ENCODE results near the gene ALG14.
A peak's percentile ranks its signal among the peaks of the same experiment; 100 is the strongest.

ALG14 gene

DNA sequence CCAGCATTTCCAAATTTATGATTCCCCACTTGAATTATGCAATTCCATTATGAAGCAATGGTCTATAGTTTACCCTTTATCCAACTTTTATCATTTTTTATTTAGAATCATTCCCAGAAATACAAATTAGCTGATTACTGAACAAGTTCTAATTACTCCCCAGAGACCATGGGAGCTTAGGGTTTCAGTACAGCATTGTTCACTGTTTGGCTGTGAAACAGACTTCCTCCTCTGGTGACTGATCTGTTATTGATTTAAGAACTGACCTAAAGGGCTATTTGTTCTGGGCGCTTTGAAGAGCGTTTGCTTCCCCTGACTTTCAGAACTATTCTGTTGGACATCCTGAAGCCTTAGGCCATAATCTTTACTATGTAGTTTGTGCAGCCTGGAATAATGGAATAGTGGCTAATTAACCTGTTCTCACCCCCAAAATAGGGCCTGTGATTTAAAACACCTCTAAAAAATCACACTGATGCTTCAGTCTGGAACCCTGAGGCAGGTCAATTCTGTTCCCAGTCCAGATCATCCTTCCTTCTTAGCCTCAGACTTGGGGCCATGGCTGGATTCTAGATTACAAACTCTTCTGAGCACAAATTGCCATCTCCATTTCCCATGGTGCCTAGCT, 58.7 kb downstream of the ALG14 start:
- H3K4me3 ChIP-seq (replicated peaks; ENCODE audit: low read depth, low read length) = no peak overlapping the region
- peak; percentile 27 for DNase-seq (ENCODE audit: low read depth)
- TF ChIP-seq, protein P1, sequence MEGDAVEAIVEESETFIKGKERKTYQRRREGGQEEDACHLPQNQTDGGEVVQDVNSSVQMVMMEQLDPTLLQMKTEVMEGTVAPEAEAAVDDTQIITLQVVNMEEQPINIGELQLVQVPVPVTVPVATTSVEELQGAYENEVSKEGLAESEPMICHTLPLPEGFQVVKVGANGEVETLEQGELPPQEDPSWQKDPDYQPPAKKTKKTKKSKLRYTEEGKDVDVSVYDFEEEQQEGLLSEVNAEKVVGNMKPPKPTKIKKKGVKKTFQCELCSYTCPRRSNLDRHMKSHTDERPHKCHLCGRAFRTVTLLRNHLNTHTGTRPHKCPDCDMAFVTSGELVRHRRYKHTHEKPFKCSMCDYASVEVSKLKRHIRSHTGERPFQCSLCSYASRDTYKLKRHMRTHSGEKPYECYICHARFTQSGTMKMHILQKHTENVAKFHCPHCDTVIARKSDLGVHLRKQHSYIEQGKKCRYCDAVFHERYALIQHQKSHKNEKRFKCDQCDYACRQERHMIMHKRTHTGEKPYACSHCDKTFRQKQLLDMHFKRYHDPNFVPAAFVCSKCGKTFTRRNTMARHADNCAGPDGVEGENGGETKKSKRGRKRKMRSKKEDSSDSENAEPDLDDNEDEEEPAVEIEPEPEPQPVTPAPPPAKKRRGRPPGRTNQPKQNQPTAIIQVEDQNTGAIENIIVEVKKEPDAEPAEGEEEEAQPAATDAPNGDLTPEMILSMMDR (IDR thresholded peaks at IDR 0.05; ENCODE audit: low read length, missing control alignments) = no peak

DNA sequence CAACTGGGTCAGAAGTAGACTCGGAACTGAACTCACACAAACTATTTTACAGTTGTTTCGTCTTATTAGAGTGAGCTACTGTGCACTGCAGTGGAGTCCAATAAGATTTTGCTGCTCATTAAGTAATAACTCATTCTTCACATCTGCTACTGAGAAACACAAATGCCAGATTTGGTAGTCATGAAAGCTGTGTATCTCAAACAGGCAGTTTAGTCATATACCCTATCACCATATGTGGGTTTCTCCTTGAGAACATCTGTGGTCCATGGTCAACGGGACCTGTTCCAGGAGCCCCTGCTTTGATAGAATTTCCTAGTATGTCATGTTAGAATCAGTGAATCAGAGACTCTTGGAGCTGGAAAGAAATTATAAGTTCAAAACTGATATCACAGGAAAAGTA, 60.4 kb downstream of the ALG14 start:
- DNase-seq (ENCODE audit: low read depth) = peak; percentile 80
- TF ChIP-seq, protein P1 (IDR thresholded peaks at IDR 0.05; ENCODE audit: low read length, missing control alignments) = no peak
- no peak overlapping the region for H3K4me3 ChIP-seq (replicated peaks; ENCODE audit: low read depth, low read length)

DNA sequence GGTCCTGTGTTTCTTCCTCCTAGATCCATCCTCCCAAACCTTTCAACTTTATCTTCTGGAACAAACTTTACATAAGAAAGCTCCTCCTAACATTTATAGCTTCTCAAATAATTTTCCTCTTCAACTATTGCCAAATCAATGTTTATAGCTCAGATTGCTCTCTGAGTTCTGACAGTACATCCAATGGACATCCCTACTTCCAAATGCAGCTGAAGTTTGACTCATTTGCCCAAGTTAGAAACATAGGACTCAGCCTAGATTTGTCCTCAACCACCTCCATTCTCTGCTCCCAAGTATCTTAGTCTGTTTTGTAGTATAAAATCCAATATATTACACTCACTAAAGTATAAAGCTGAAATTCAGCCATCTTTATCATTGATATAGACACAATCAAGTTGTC, 62.6 kb downstream of the ALG14 start:
- H3K4me3 ChIP-seq (replicated peaks; ENCODE audit: low read depth, low read length) = no peak overlapping the region
- DNase-seq (ENCODE audit: low read depth) = no peak
- TF ChIP-seq, protein P1 (IDR thresholded peaks at IDR 0.05; ENCODE audit: low read length, missing control alignments) = no peak

DNA sequence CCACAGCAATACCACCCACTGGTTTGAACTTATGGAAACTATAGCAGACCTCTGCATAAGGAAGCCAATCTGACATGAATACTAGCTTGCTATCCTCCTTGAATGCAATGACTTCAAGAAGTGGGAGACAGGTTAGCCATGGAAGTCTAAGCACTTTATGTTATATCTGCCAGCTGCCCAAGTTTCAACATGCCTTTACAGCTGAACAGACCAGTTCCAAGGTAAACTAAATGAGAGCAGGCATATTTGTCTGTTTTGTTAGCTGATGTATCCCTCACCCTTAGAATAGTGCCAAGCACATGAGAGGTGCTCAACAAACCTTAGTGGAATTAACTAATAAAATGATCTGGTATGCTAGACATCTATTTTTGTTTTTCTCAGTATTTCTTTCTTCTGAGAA, 65.1 kb downstream of the ALG14 start:
- H3K4me3 ChIP-seq (replicated peaks; ENCODE audit: low read depth, low read length) = no peak overlapping the region
- TF ChIP-seq, protein P1 (IDR thresholded peaks at IDR 0.05; ENCODE audit: low read length, missing control alignments) = no peak
- DNase-seq (ENCODE audit: low read depth) = no peak

DNA sequence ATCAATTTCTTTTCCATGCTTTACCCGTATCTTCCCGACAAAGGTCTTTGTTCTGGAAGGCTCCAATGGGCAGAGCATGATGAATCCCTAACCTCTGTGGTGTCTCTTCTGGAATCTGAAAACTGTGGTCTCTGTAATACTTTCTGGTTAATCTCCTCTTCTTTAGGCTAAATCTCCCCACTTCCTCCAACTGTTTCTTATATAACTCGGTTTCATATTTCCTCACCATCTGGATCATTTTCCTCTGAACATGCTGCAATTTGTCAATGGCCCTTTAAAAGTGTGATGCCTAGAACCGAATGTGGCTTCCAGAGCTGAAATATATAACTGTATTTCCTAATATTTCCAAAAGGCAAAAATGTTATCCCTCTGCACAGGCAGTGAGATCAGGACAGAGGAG, 66.1 kb downstream of the ALG14 start:
- TF ChIP-seq, protein P1 (IDR thresholded peaks at IDR 0.05; ENCODE audit: low read length, missing control alignments) = no peak
- no peak for DNase-seq (ENCODE audit: low read depth)
- no peak overlapping the region for H3K4me3 ChIP-seq (replicated peaks; ENCODE audit: low read depth, low read length)

GRCh38 chr1:95005584-95005983, 67.2 kb downstream of the ALG14 start:
- TF ChIP-seq, protein P1 (IDR thresholded peaks at IDR 0.05; ENCODE audit: low read length, missing control alignments) = no peak
- no peak for DNase-seq (ENCODE audit: low read depth)
- H3K4me3 ChIP-seq (replicated peaks; ENCODE audit: low read depth, low read length) = no peak overlapping the region

- TF ChIP-seq, protein P1 (IDR thresholded peaks at IDR 0.05; ENCODE audit: low read length, missing control alignments) = no peak
- no peak for DNase-seq (ENCODE audit: low read depth)
- H3K4me3 ChIP-seq (replicated peaks; ENCODE audit: low read depth, low read length) = no peak overlapping the region
Measured at GRCh38 chr1:95004013-95004412, 68.7 kb downstream of the ALG14 start.

Measured in fibroblast of pulmonary artery (primary cell).